K562 (cell line): ENCODE measurements around the gene DTNBP1. TPM values are rescaled to one million over a fixed set of nuclear protein-coding genes. Genes with fewer than 3 reads are reported as not detected.

Experiments
- BCLAF1 ChIP-seq, 2 experiments: fragments of 450-650 bp in 1 of 2; IDR thresholded peaks; 2 replicates each; pipeline ENCODE4 v1.6.1; 2011 to 2017; ENCODE audit warnings: low read depth in 2 of 2, antibody characterized with exemption in 1 of 2, borderline replicate concordance in 1 of 2, low read length in 1 of 2, mild to moderate bottlenecking in 1 of 2, mixed read lengths in 1 of 2; ENCODE audit not compliant: control insufficient read depth in 1 of 2
- BMI1 ChIP-seq: fragments of 150-350 bp; IDR thresholded peaks from 2 replicates; pipeline ENCODE4 v1.6.1; 2014; ENCODE audit warnings: low read length
- CBX8 ChIP-seq: fragments of 200-600 bp; sonication (generic); IDR thresholded peaks from 2 replicates; pipeline ENCODE4 v1.6.1; 2012; ENCODE audit warnings: borderline replicate concordance, mixed run types, low read depth, mild to moderate bottlenecking, moderate library complexity, mixed read lengths, low read length, control low read depth, inconsistent platforms; ENCODE audit not compliant: poor library complexity, severe bottlenecking; ENCODE audit errors: extremely low read depth
- MECOM ChIP-seq: fragments of 250-450 bp; sonication (Bioruptor Pico); IDR thresholded peaks from 2 replicates; pipeline ENCODE4 v1.8.0; 2022; ENCODE audit warnings: inconsistent platforms
- POLR2H ChIP-seq: IDR thresholded peaks from 2 replicates; pipeline ENCODE4 v1.6.1; 2016; ENCODE audit warnings: missing genetic modification characterization, low read depth, mild to moderate bottlenecking, control low read depth, missing compliant biosample characterization, moderate library complexity
- SP1 ChIP-seq: sonication (generic); formaldehyde crosslinking; IDR thresholded peaks from 2 replicates; pipeline ENCODE4 v1.8.1; 2022; ENCODE audit warnings: mild to moderate bottlenecking, missing genetic modification reagents
- ZNF197 ChIP-seq: fragments of 200-800 bp; sonication (Bioruptor generic); IDR thresholded peaks from 2 replicates; pipeline ENCODE4 v1.6.1; 2016; ENCODE audit warnings: low read depth, missing genetic modification characterization, missing compliant biosample characterization
- polyA plus RNA-seq, 8 experiments: library from polyadenylated mRNA; depleted of rRNA in 4 of 8; stranded (reverse) in 5 of 8; unstranded in 3 of 8; fragments of >200 nt; fragmentation: Nextera tagmentation in 2 of 8; fragmentation: Illumina TruSeq in 1 of 8; extraction: Ambion mirVana in 2 of 8; extraction: Trizol in 1 of 8; gene quantifications; 2 replicates each; pipeline versions ENCODE4 v1.2.1 to v1.2.3, GENCODE V29; 2011 to 2014; ENCODE audit warnings: inconsistent platforms in 1 of 8, missing spikeins in 1 of 8
- total RNA-seq, 7 experiments: library from RNA; depleted of rRNA in 6 of 7; stranded (reverse); fragments of >200 nt in 6 of 7; fragmentation: Illumina TruSeq in 2 of 7; extraction: Trizol in 2 of 7; gene quantifications; 2 replicates each; pipeline versions ENCODE4 v1.2.1 to v1.2.3, GENCODE V29; 2011 to 2021; ENCODE audit warnings: low replicate concordance in 1 of 7
- TF ChIP-seq, protein P1 (sequence below): fragments of 250-450 bp; sonication (Bioruptor Pico); IDR thresholded peaks from 2 replicates; pipeline ENCODE4 v1.4.0; 2020
- TF ChIP-seq, protein P2 (sequence below): fragments of 250-450 bp; sonication (Bioruptor Pico); IDR thresholded peaks from 2 replicates; pipeline ENCODE4 v1.4.0; 2020

Gene DTNBP1
- total and polyA plus RNA-seq, 9 of the 15 experiments (the other 6 are each of a cell fraction or from before 2014, with no cell fraction given) = 16.7 to 54.5 (median 21.4) TPM

GRCh38 chr6:15491255-15491985, 171.4 kb downstream of the DTNBP1 start (continued):
- TF ChIP-seq POLR2H (tag) = no peak
- TF ChIP-seq, protein P1, sequence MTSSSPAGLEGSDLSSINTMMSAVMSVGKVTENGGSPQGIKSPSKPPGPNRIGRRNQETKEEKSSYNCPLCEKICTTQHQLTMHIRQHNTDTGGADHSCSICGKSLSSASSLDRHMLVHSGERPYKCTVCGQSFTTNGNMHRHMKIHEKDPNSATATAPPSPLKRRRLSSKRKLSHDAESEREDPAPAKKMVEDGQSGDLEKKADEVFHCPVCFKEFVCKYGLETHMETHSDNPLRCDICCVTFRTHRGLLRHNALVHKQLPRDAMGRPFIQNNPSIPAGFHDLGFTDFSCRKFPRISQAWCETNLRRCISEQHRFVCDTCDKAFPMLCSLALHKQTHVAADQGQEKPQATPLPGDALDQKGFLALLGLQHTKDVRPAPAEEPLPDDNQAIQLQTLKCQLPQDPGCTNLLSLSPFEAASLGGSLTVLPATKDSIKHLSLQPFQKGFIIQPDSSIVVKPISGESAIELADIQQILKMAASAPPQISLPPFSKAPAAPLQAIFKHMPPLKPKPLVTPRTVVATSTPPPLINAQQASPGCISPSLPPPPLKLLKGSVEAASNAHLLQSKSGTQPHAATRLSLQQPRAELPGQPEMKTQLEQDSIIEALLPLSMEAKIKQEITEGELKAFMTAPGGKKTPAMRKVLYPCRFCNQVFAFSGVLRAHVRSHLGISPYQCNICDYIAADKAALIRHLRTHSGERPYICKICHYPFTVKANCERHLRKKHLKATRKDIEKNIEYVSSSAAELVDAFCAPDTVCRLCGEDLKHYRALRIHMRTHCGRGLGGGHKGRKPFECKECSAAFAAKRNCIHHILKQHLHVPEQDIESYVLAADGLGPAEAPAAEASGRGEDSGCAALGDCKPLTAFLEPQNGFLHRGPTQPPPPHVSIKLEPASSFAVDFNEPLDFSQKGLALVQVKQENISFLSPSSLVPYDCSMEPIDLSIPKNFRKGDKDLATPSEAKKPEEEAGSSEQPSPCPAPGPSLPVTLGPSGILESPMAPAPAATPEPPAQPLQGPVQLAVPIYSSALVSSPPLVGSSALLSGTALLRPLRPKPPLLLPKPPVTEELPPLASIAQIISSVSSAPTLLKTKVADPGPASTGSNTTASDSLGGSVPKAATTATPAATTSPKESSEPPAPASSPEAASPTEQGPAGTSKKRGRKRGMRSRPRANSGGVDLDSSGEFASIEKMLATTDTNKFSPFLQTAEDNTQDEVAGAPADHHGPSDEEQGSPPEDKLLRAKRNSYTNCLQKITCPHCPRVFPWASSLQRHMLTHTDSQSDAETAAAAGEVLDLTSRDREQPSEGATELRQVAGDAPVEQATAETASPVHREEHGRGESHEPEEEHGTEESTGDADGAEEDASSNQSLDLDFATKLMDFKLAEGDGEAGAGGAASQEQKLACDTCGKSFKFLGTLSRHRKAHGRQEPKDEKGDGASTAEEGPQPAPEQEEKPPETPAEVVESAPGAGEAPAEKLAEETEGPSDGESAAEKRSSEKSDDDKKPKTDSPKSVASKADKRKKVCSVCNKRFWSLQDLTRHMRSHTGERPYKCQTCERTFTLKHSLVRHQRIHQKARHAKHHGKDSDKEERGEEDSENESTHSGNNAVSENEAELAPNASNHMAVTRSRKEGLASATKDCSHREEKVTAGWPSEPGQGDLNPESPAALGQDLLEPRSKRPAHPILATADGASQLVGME (CRISPR knock-in tag) = no peak
- TF ChIP-seq BMI1 = no peak
- TF ChIP-seq MECOM (CRISPR knock-in tag) = no peak
- TF ChIP-seq CBX8 = no peak
- TF ChIP-seq, protein P2, sequence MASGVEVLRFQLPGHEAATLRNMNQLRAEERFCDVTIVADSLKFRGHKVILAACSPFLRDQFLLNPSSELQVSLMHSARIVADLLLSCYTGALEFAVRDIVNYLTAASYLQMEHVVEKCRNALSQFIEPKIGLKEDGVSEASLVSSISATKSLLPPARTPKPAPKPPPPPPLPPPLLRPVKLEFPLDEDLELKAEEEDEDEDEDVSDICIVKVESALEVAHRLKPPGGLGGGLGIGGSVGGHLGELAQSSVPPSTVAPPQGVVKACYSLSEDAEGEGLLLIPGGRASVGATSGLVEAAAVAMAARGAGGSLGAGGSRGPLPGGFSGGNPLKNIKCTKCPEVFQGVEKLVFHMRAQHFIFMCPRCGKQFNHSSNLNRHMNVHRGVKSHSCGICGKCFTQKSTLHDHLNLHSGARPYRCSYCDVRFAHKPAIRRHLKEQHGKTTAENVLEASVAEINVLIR (CRISPR knock-in tag) = no peak
- TF ChIP-seq SP1 (CRISPR knock-in tag) = no peak
- no peak for TF ChIP-seq BCLAF1 (IDR thresholded peaks at IDR 0.05; ENCODE audit: borderline replicate concordance in 1 of 2, control insufficient read depth in 1 of 2, low read depth in 2 of 2, low read length in 1 of 2)
- TF ChIP-seq ZNF197 (CRISPR knock-in tag) = no peak
